Smooth muscle cell (in vitro differentiated cells): ENCODE results near the gene HRH1. TPM values are rescaled to one million over a fixed set of nuclear protein-coding genes. Genes with fewer than 3 reads are reported as not detected.

Experiments
- DNase-seq: peaks from one replicate; lab custom pipeline; 2025; ENCODE audit not compliant: unreplicated experiment; lab: John Stamatoyannopoulos, UW
- H2AFZ ChIP-seq: fragments of 200-600 bp; sonication (generic); 2 replicates; pipeline ENCODE4 v1.6.0; 2016; ENCODE audit warnings: antibody characterized with exemption, low read depth, mild to moderate bottlenecking
- H3F3A ChIP-seq: fragments of 200-600 bp; sonication (generic); 2 replicates; pipeline ENCODE4 v1.6.0; 2017; ENCODE audit warnings: antibody characterized with exemption, low read depth
- H3K27ac ChIP-seq: fragments of 200-600 bp; sonication (generic); 2 replicates; pipeline ENCODE4 v1.5.1; 2016; ENCODE audit warnings: low read depth, mild to moderate bottlenecking
- H3K27me3 ChIP-seq: fragments of 200-600 bp; sonication (generic); 2 replicates; pipeline ENCODE4 v1.6.1; 2016; ENCODE audit warnings: low read depth, mild to moderate bottlenecking
- H3K36me3 ChIP-seq: fragments of 200-600 bp; sonication (generic); 2 replicates; pipeline ENCODE4 v1.5.1; 2016; ENCODE audit warnings: low read depth
- H3K4me1 ChIP-seq: fragments of 200-600 bp; sonication (generic); 2 replicates; pipeline ENCODE4 v1.5.1; 2016; ENCODE audit warnings: low read depth
- H3K4me2 ChIP-seq: fragments of 200-600 bp; sonication (generic); 2 replicates; pipeline ENCODE4 v1.6.0; 2016; ENCODE audit warnings: mild to moderate bottlenecking
- H3K4me3 ChIP-seq: fragments of 200-600 bp; sonication (generic); 2 replicates; pipeline ENCODE4 v1.5.1; 2016; ENCODE audit warnings: mild to moderate bottlenecking
- H3K79me2 ChIP-seq: fragments of 200-600 bp; sonication (generic); 2 replicates; pipeline ENCODE4 v1.6.0; 2016; ENCODE audit warnings: low read depth, mild to moderate bottlenecking
- H3K9ac ChIP-seq: fragments of 200-600 bp; sonication (generic); 2 replicates; pipeline ENCODE4 v1.6.0; 2016; ENCODE audit warnings: low read depth
- H3K9me3 ChIP-seq: fragments of 200-600 bp; sonication (generic); replicated peaks from 2 replicates; pipeline ENCODE4 v1.5.1; 2016; ENCODE audit warnings: low read depth
- H4K20me1 ChIP-seq: fragments of 200-600 bp; sonication (generic); 2 replicates; pipeline ENCODE4 v1.6.0; 2016; ENCODE audit warnings: low read depth
- WGBS: methylation state at CpG from one replicate; pipeline ENCODE4 v1.1.7; 2016; ENCODE audit warnings: low lambda C conversion rate; 5-methylcytosine and 5-hydroxymethylcytosine counted together
- polyA plus RNA-seq: library from polyadenylated mRNA; unstranded; fragments of >200 nt; fragmentation: Nextera tagmentation; extraction: Ambion mirVana; gene quantifications from 2 replicates; pipeline ENCODE4 v1.2.1, GENCODE V29; 2016
- total RNA-seq: library from RNA; depleted of rRNA; stranded (reverse); fragments of >200 nt; gene quantifications from 2 replicates; pipeline ENCODE4 v1.2.3, GENCODE V29; 2014
- TF ChIP-seq, protein P1 (sequence below): fragments of 200-600 bp; sonication (generic); IDR thresholded peaks from 2 replicates; pipeline ENCODE4 v1.5.1; 2017; ENCODE audit warnings: borderline replicate concordance, mild to moderate bottlenecking, antibody characterized with exemption; ENCODE audit not compliant: insufficient read depth, poor library complexity, severe bottlenecking

The HRH1 gene
- total and polyA plus RNA-seq, 2 experiments from 2014 or later: 7.3 to 9.9 TPM

DNA sequence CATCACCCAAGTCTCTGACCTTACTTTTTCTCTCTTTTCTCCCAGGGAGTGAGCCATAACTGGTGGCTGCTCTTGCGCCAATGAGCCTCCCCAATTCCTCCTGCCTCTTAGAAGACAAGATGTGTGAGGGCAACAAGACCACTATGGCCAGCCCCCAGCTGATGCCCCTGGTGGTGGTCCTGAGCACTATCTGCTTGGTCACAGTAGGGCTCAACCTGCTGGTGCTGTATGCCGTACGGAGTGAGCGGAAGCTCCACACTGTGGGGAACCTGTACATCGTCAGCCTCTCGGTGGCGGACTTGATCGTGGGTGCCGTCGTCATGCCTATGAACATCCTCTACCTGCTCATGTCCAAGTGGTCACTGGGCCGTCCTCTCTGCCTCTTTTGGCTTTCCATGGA lies 104.7 kb downstream of the HRH1 start:
- H3K4me1 ChIP-seq: no peaks in the 10 kb centered on the region
- H3K9me3 ChIP-seq: no peaks in the 10 kb centered on the region
- H3K4me2 ChIP-seq: no peak overlapping the region
- no peak overlapping the region for H3K4me3 ChIP-seq
- WGBS: 92% methylated on average over 11 of the region's 11 CpGs
- H3K27me3 ChIP-seq: no peaks in the 10 kb centered on the region
- no peaks in the 10 kb centered on the region for H3F3A ChIP-seq
- no peaks in the 10 kb centered on the region for H4K20me1 ChIP-seq
- H2AFZ ChIP-seq: no peak overlapping the region
- no peak for DNase-seq
- no peak overlapping the region for H3K27ac ChIP-seq
- no peaks in the 10 kb centered on the region for H3K36me3 ChIP-seq
- H3K9ac ChIP-seq: no peak overlapping the region
- TF ChIP-seq, protein P1, sequence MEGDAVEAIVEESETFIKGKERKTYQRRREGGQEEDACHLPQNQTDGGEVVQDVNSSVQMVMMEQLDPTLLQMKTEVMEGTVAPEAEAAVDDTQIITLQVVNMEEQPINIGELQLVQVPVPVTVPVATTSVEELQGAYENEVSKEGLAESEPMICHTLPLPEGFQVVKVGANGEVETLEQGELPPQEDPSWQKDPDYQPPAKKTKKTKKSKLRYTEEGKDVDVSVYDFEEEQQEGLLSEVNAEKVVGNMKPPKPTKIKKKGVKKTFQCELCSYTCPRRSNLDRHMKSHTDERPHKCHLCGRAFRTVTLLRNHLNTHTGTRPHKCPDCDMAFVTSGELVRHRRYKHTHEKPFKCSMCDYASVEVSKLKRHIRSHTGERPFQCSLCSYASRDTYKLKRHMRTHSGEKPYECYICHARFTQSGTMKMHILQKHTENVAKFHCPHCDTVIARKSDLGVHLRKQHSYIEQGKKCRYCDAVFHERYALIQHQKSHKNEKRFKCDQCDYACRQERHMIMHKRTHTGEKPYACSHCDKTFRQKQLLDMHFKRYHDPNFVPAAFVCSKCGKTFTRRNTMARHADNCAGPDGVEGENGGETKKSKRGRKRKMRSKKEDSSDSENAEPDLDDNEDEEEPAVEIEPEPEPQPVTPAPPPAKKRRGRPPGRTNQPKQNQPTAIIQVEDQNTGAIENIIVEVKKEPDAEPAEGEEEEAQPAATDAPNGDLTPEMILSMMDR: no peak
- H3K79me2 ChIP-seq: no peaks in the 10 kb centered on the region

DNA sequence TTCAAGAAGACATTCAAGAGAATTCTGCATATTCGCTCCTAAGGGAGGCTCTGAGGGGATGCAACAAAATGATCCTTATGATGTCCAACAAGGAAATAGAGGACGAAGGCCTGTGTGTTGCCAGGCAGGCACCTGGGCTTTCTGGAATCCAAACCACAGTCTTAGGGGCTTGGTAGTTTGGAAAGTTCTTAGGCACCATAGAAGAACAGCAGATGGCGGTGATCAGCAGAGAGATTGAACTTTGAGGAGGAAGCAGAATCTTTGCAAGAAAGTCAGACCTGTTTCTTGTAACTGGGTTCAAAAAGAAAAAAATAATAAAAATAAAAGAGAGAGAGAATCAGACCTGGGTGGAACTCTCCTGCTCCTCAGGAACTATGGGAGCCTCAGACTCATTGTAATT lies 106.2 kb downstream of the HRH1 start:
- 87% methylated on average over 3 of the region's 3 CpGs for WGBS
- no peaks in the 10 kb centered on the region for H3K79me2 ChIP-seq

DNA sequence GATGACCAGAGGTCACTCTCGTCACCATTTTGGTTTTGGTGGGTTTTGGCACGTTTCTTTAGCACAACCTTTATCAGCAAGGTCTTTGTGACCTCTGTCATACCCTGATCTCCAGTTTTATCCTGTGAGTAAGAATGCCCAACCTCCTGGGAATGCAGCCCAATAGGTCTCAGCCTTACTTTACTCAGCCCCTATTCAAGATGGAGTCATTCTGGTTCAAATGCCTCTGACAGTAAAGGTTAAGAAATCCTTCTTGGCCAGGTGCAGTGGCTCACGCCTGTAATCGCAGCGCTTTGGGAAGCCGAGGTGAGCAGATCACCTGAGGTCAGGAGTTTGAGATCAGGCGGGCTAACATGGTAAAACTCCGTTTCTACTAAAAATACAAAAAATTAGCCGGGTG lies 114.7 kb downstream of the HRH1 start:
- 93% methylated on average over 9 of the region's 9 CpGs for WGBS
- Histone ChIP-seq H3K36me3 (no peaks in the 10 kb centered on the region), H3K4me1 (peaks cover 8% of the 10 kb centered on the region), H3K4me3 (no peak overlapping the region), H3K27ac (no peak overlapping the region), H3K79me2 (peaks cover 16% of the 10 kb centered on the region), H3K9ac (no peak overlapping the region), H4K20me1 (no peaks in the 10 kb centered on the region), H3K9me3 (no peaks in the 10 kb centered on the region), H2AFZ (no peak overlapping the region), H3K4me2 (no peak overlapping the region), H3F3A (no peaks in the 10 kb centered on the region), H3K27me3 (no peaks in the 10 kb centered on the region)
- TF ChIP-seq, protein P1: no peak
- DNase-seq: no peak

More for the DNA sequence above, 106.2 kb downstream of the HRH1 start:
- H3K36me3 ChIP-seq: no peaks in the 10 kb centered on the region
- H2AFZ ChIP-seq: no peak overlapping the region
- no peaks in the 10 kb centered on the region for H4K20me1 ChIP-seq
- H3K4me2 ChIP-seq: no peak overlapping the region
- H3K4me3 ChIP-seq: no peak overlapping the region
- H3F3A ChIP-seq: no peaks in the 10 kb centered on the region
- no peaks in the 10 kb centered on the region for H3K27me3 ChIP-seq
- H3K4me1 ChIP-seq: no peaks in the 10 kb centered on the region
- TF ChIP-seq, protein P1: no peak
- H3K9me3 ChIP-seq: no peaks in the 10 kb centered on the region
- no peak overlapping the region for H3K9ac ChIP-seq
- H3K27ac ChIP-seq: no peak overlapping the region
- DNase-seq: no peak
